ENCODE results near the gene TMEM63A. TPM values are rescaled to one million over a fixed set of nuclear protein-coding genes. Genes with fewer than 3 reads are reported as not detected.

The TMEM63A gene
- total RNA-seq, 1 experiment from 2014 or later: 47.5 TPM

GRCh38 chr1:225863167-225863566, 19.0 kb downstream of the TMEM63A start:
- Histone ChIP-seq H3K27me3 (ENCODE audit: low read length) (no peaks in the 10 kb centered on the region), H4K20me1 (ENCODE audit: low read length) (peaks cover 11% of the 10 kb centered on the region), H3K4me1 (ENCODE audit: insufficient read depth, low read length) (peaks cover 35% of the 10 kb centered on the region), H3K4me3 (ENCODE audit: low read length) (no peak overlapping the region), H3K9me3 (ENCODE audit: low read length) (no peaks in the 10 kb centered on the region), H3K79me2 (ENCODE audit: low read length) (no peaks in the 10 kb centered on the region), H3K4me2 (ENCODE audit: low read length) (no peak overlapping the region), H3K9me2 (replicated peaks; ENCODE audit: low read length) (no peaks in the 10 kb centered on the region), H3K36me3 (ENCODE audit: low read depth, low read length) (peaks cover 60% of the 10 kb centered on the region), H3K9ac (ENCODE audit: low read length) (no peak overlapping the region), H3F3A (ENCODE audit: low read length, unreplicated experiment) (peaks cover 6% of the 10 kb centered on the region), H3K27ac (ENCODE audit: low read length) (no peak overlapping the region), H2AFZ (ENCODE audit: low read length) (no peak overlapping the region)
- ChIA-PET POLR2A (ENCODE audit: unreplicated experiment) (interaction anchor here (0.6 kb wide), 1 partner anchor 383 kb away, joined by 3 read pairs; no protein-coding TSS in a partner anchor), CTCF (no interaction called here)
- TF ChIP-seq CTCF (conservative IDR thresholded peaks at IDR 0.05; ENCODE audit: low read depth, low read length) (no peak), EZH2phosphoT487 (IDR thresholded peaks at IDR 0.05; ENCODE audit: borderline replicate concordance, low read length) (no peak), EZH2 (IDR thresholded peaks at IDR 0.05; ENCODE audit: low read length, unreplicated experiment) (no peak)
- BruUV-seq (replicated peaks): no TSS peak
- intact Hi-C loops (cut with micrococcal nuclease): no loop called here
- ATAC-seq (no peak), DNase-seq (no peak)

GRCh38 chr1:225862581-225862950, 19.6 kb downstream of the TMEM63A start:
- Histone ChIP-seq H3K27me3 (ENCODE audit: low read length) (no peaks in the 10 kb centered on the region), H3K36me3 (ENCODE audit: low read depth, low read length) (peaks cover 57% of the 10 kb centered on the region)
- ATAC-seq: no peak

More at GRCh38 chr1:225862581-225862950, 19.6 kb downstream of the TMEM63A start:
- Histone ChIP-seq H3K4me3 (ENCODE audit: low read length) (no peak overlapping the region), H4K20me1 (ENCODE audit: low read length) (peaks cover 11% of the 10 kb centered on the region), H3K9me3 (ENCODE audit: low read length) (no peaks in the 10 kb centered on the region), H3K27ac (ENCODE audit: low read length) (no peak overlapping the region), H3K4me2 (ENCODE audit: low read length) (no peak overlapping the region), H3K9me2 (replicated peaks; ENCODE audit: low read length) (no peaks in the 10 kb centered on the region), H3F3A (ENCODE audit: low read length, unreplicated experiment) (peaks cover 6% of the 10 kb centered on the region), H3K9ac (ENCODE audit: low read length) (no peak overlapping the region), H3K79me2 (ENCODE audit: low read length) (no peaks in the 10 kb centered on the region), H3K4me1 (ENCODE audit: insufficient read depth, low read length) (peaks cover 35% of the 10 kb centered on the region), H2AFZ (ENCODE audit: low read length) (no peak overlapping the region)
- no TSS peak for BruUV-seq (replicated peaks)
- TF ChIP-seq EZH2phosphoT487 (IDR thresholded peaks at IDR 0.05; ENCODE audit: borderline replicate concordance, low read length) (no peak), EZH2 (IDR thresholded peaks at IDR 0.05; ENCODE audit: low read length, unreplicated experiment) (no peak), CTCF (conservative IDR thresholded peaks at IDR 0.05; ENCODE audit: low read depth, low read length) (no peak)
- ChIA-PET CTCF (no interaction called here), POLR2A (ENCODE audit: unreplicated experiment) (no interaction called here)
- intact Hi-C loops (cut with micrococcal nuclease): no loop called here
- no peak for DNase-seq
